Neural cell (in vitro differentiated cells): ENCODE results near the gene RFT1. TPM values are rescaled to one million over a fixed set of nuclear protein-coding genes. Genes with fewer than 3 reads are reported as not detected.

Experiments used
- H2AFZ ChIP-seq: fragments of 200-600, 300-800 bp; sonication (generic), shearing (Covaris generic); 2 replicates; pipeline ENCODE4 v1.6.0; 2014; ENCODE audit warnings: low read depth, mild to moderate bottlenecking, antibody characterized with exemption, low read length, moderate library complexity
- H3F3A ChIP-seq: fragments of 200-600 bp; shearing (Covaris generic); 2 replicates; pipeline ENCODE4 v1.6.1; 2016; ENCODE audit warnings: mild to moderate bottlenecking, moderate library complexity, mixed read lengths, antibody characterized with exemption, low read length; ENCODE audit not compliant: insufficient read depth, poor library complexity, severe bottlenecking
- H3K27ac ChIP-seq: fragments of 200-600, 300-800 bp; sonication (generic), shearing (Covaris generic); 2 replicates; pipeline ENCODE4 v1.5.1; 2014; ENCODE audit warnings: mild to moderate bottlenecking, low read length, moderate library complexity
- H3K27me3 ChIP-seq: fragments of 300-800, 200-600 bp; sonication (generic), shearing (Covaris generic); 2 replicates; pipeline ENCODE4 v1.6.0; 2014; ENCODE audit warnings: mild to moderate bottlenecking, low read depth, low read length, moderate library complexity; ENCODE audit not compliant: insufficient read depth
- H3K36me3 ChIP-seq: fragments of 300-800, 200-600 bp; sonication (generic), shearing (Covaris generic); 2 replicates; pipeline ENCODE4 v1.5.1; 2014; ENCODE audit warnings: mild to moderate bottlenecking, antibody characterized with exemption, low read length, moderate library complexity; ENCODE audit not compliant: insufficient read depth
- H3K4me2 ChIP-seq: fragments of 300-800, 200-600 bp; sonication (generic), shearing (Covaris generic); 2 replicates; pipeline ENCODE4 v1.6.0; 2014; ENCODE audit warnings: mild to moderate bottlenecking, low read length
- H3K4me3 ChIP-seq: fragments of 300-800, 200-600 bp; sonication (generic), shearing (Covaris generic); 2 replicates; pipeline ENCODE4 v1.5.1; 2014; ENCODE audit warnings: mild to moderate bottlenecking, low read length, moderate library complexity
- H3K79me2 ChIP-seq: fragments of 200-600 bp; shearing (Covaris generic); replicated peaks from 2 replicates; pipeline ENCODE4 v1.6.0; 2014; ENCODE audit warnings: mild to moderate bottlenecking, low read length, moderate library complexity; ENCODE audit not compliant: insufficient read depth
- H3K9ac ChIP-seq: fragments of 300-800, 200-600 bp; sonication (generic), shearing (Covaris generic); 2 replicates; pipeline ENCODE4 v1.6.1; 2016; ENCODE audit warnings: mild to moderate bottlenecking, low read length, mixed read lengths
- H3K9me2 ChIP-seq: fragments of 200-600 bp; shearing (Covaris generic); 2 replicates; pipeline ENCODE4 v1.6.1; 2016; ENCODE audit warnings: mild to moderate bottlenecking, low read length, mixed read lengths; ENCODE audit not compliant: insufficient read depth
- H3K9me3 ChIP-seq: fragments of 200-600, 300-800 bp; sonication (generic), shearing (Covaris generic); 2 replicates; pipeline ENCODE4 v1.6.1; 2016; ENCODE audit warnings: mild to moderate bottlenecking, mixed run types, low read length, moderate library complexity, mixed read lengths
- H4K20me1 ChIP-seq: fragments of 200-600 bp; shearing (Covaris generic); 2 replicates; pipeline ENCODE4 v1.6.1; 2016; ENCODE audit warnings: mild to moderate bottlenecking, mixed run types; ENCODE audit not compliant: insufficient read depth
- EP300 ChIP-seq: fragments of 450-650 bp; conservative IDR thresholded peaks from 2 replicates; pipeline ENCODE4 v1.6.1; 2014; ENCODE audit warnings: antibody characterized with exemption, mild to moderate bottlenecking, moderate library complexity; ENCODE audit not compliant: poor library complexity, severe bottlenecking
- EZH2 ChIP-seq: fragments of 200-600, 300-800 bp; shearing (Covaris generic), sonication (generic); IDR thresholded peaks from 2 replicates; pipeline ENCODE4 v1.6.1; 2014; ENCODE audit warnings: antibody characterized with exemption, low read length, borderline replicate concordance, mild to moderate bottlenecking; ENCODE audit not compliant: insufficient read depth, poor library complexity, severe bottlenecking
- MXI1 ChIP-seq: fragments of 450-650 bp; conservative IDR thresholded peaks from 2 replicates; pipeline ENCODE4 v1.6.1; 2014; ENCODE audit warnings: antibody characterized with exemption, mild to moderate bottlenecking; ENCODE audit not compliant: poor library complexity, severe bottlenecking
- POLR2AphosphoS5 ChIP-seq: IDR thresholded peaks from 2 replicates; pipeline ENCODE4 v1.6.1; 2012
- RAD21 ChIP-seq: fragments of 450-650 bp; conservative IDR thresholded peaks from 2 replicates; pipeline ENCODE4 v1.6.1; 2014; ENCODE audit warnings: antibody characterized with exemption, mild to moderate bottlenecking, moderate library complexity
- SMC3 ChIP-seq: fragments of 450-650 bp; conservative IDR thresholded peaks from 2 replicates; pipeline ENCODE4 v1.6.1; 2014; ENCODE audit warnings: antibody characterized with exemption, mild to moderate bottlenecking, moderate library complexity; ENCODE audit not compliant: poor library complexity
- TAF1 ChIP-seq: IDR thresholded peaks from 2 replicates; pipeline ENCODE4 v1.6.1; 2012; ENCODE audit warnings: low read depth
- polyA plus RNA-seq: library from polyadenylated mRNA; depleted of rRNA; stranded (reverse); fragments of >200 nt; gene quantifications from 2 replicates; pipeline ENCODE4 v1.2.3, GENCODE V29; 2014
- TF ChIP-seq, protein P1 (sequence below): IDR thresholded peaks from 2 replicates; pipeline ENCODE4 v1.6.1; 2012; ENCODE audit warnings: borderline replicate concordance
- TF ChIP-seq, protein P2 (sequence below): fragments of 450-650 bp; IDR thresholded peaks from 2 replicates; pipeline ENCODE4 v1.5.1; 2014; ENCODE audit warnings: antibody characterized with exemption, mild to moderate bottlenecking, moderate library complexity; ENCODE audit not compliant: poor library complexity, severe bottlenecking

RFT1 gene
- polyA plus RNA-seq, 1 donor from 2014 or later, result 6.1 TPM

DNA sequence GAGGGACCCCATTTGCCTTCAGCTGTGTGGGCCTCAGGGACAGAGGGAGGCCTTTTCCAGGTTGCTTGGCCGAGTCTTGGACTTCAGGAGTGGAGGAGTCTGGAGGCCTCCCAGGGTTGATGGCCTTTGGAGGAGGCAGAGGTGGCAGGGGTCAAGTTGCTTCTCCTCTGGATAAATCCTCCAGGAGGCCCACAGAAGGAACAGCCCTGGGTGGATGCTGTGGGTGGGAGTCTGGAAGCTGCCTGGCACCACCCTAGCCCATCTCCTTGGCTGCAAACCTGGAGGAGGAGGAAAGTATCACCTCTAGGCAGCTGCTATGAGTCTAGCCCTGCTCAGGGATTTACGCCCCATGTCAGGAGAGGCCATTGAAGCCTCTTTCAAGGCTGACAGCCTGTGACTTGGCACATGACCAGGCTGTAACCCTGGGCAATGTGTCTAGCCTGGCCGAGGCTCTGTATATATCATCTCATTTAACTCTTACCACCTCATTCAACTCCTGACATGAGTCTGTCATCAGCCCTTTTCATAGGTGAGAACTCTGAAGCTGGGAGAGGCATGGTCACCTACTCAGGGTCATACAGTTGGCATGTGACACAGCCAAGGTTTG, 27.8 kb upstream of the RFT1 start:
- H3K27me3 ChIP-seq, result peaks cover 50% of the 10 kb centered on the region
- H3K27ac ChIP-seq, result no peak overlapping the region
- no peak overlapping the region for H3K9ac ChIP-seq
- TF ChIP-seq EZH2 (no peak), EP300 (no peak), POLR2AphosphoS5 (no peak), TAF1 (no peak), SMC3 (no peak), MXI1 (no peak), RAD21 (no peak)
- TF ChIP-seq, protein P1, sequence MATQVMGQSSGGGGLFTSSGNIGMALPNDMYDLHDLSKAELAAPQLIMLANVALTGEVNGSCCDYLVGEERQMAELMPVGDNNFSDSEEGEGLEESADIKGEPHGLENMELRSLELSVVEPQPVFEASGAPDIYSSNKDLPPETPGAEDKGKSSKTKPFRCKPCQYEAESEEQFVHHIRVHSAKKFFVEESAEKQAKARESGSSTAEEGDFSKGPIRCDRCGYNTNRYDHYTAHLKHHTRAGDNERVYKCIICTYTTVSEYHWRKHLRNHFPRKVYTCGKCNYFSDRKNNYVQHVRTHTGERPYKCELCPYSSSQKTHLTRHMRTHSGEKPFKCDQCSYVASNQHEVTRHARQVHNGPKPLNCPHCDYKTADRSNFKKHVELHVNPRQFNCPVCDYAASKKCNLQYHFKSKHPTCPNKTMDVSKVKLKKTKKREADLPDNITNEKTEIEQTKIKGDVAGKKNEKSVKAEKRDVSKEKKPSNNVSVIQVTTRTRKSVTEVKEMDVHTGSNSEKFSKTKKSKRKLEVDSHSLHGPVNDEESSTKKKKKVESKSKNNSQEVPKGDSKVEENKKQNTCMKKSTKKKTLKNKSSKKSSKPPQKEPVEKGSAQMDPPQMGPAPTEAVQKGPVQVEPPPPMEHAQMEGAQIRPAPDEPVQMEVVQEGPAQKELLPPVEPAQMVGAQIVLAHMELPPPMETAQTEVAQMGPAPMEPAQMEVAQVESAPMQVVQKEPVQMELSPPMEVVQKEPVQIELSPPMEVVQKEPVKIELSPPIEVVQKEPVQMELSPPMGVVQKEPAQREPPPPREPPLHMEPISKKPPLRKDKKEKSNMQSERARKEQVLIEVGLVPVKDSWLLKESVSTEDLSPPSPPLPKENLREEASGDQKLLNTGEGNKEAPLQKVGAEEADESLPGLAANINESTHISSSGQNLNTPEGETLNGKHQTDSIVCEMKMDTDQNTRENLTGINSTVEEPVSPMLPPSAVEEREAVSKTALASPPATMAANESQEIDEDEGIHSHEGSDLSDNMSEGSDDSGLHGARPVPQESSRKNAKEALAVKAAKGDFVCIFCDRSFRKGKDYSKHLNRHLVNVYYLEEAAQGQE, result no peak
- TF ChIP-seq, protein P2, sequence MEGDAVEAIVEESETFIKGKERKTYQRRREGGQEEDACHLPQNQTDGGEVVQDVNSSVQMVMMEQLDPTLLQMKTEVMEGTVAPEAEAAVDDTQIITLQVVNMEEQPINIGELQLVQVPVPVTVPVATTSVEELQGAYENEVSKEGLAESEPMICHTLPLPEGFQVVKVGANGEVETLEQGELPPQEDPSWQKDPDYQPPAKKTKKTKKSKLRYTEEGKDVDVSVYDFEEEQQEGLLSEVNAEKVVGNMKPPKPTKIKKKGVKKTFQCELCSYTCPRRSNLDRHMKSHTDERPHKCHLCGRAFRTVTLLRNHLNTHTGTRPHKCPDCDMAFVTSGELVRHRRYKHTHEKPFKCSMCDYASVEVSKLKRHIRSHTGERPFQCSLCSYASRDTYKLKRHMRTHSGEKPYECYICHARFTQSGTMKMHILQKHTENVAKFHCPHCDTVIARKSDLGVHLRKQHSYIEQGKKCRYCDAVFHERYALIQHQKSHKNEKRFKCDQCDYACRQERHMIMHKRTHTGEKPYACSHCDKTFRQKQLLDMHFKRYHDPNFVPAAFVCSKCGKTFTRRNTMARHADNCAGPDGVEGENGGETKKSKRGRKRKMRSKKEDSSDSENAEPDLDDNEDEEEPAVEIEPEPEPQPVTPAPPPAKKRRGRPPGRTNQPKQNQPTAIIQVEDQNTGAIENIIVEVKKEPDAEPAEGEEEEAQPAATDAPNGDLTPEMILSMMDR, result no peak
- no peaks in the 10 kb centered on the region for H4K20me1 ChIP-seq
- no peak overlapping the region for H2AFZ ChIP-seq
- H3K4me3 ChIP-seq, result no peak overlapping the region
- no peak overlapping the region for H3K4me2 ChIP-seq
- no peaks in the 10 kb centered on the region for H3K9me2 ChIP-seq
- no peaks in the 10 kb centered on the region for H3F3A ChIP-seq
- H3K79me2 ChIP-seq, result no peaks in the 10 kb centered on the region
- no peaks in the 10 kb centered on the region for H3K36me3 ChIP-seq
- H3K9me3 ChIP-seq, result no peaks in the 10 kb centered on the region

DNA sequence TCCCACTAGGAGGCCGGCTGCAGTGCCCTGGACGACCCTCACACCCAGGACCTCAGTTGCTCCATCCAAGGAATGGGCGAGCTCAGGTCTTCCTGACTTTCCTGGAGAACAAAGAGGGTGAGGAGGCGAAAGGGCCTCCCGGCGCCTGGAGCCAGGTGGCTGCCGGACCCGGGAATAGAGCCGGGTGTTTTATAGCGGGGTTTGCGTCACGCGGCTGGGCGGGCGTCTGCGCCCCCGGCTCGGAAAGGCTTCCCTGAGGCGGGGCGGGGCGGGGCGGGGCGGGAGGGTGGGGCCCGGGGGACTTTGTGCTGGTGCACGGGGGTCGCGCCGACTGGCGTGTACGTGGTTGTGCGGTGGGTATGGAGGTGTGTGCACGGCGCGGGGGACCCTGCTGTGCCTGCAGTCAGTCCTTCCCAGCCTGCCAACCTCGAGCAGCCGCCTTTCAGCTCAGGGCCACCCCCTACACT, 26.2 kb upstream of the RFT1 start:
- H4K20me1 ChIP-seq, result no peaks in the 10 kb centered on the region
- no peaks in the 10 kb centered on the region for H3K9me2 ChIP-seq
- no peak overlapping the region for H3K9ac ChIP-seq
- no peak overlapping the region for H3K4me3 ChIP-seq
- no peak overlapping the region for H3K27ac ChIP-seq
- no peak overlapping the region for H3K4me2 ChIP-seq
- H3K36me3 ChIP-seq, result no peaks in the 10 kb centered on the region
- H3K9me3 ChIP-seq, result no peaks in the 10 kb centered on the region
- TF ChIP-seq EZH2 (no peak), MXI1 (no peak), EP300 (no peak), RAD21 (no peak)
- peaks cover 41% of the 10 kb centered on the region for H3K27me3 ChIP-seq
- no peaks in the 10 kb centered on the region for H3K79me2 ChIP-seq
- H2AFZ ChIP-seq, result no peak overlapping the region
- H3F3A ChIP-seq, result no peaks in the 10 kb centered on the region
